Heart left ventricle (tissue), 13 donors: ENCODE data around the gene FAM156A.
"Not testable (repeated sequence)": the region's sequence is repeated elsewhere in the genome, so short reads cannot be mapped to it uniquely, and the experiment has no call there.

Experiments
- CTCF ChIP-seq, 12 donors: fragments of 200-600 bp; sonication (generic) in 4 of 12; IDR thresholded peaks; one replicate each; pipeline versions ENCODE4 v1.5.0 to v1.8.0; 2018 to 2022; ENCODE audit warnings: antibody characterized with exemption in 12 of 12, mild to moderate bottlenecking in 5 of 12
- POLR2A ChIP-seq, 2 donors: fragments of 450-650 bp; IDR thresholded peaks; one replicate each; pipeline ENCODE4 v1.6.1; 2017; ENCODE audit warnings: antibody characterized with exemption in 2 of 2, mild to moderate bottlenecking in 2 of 2, moderate library complexity in 2 of 2
- donor health status: ischemic (EF 13 %, LVEDD 7.1; RV severe dilation, severe dysfunction).
- donor health status: DM: no; HTN: yes; CAD: no.
- donor health status: DM: no; HTN: no; CAD: no.
- donor health status: ischemic (EF 25% LVEDD 6.9; RV normal size, moderate dysfunction).
- donor health status: ischemic (EF 25% LVEDD 5.7; RV mildly dilated, moderate dysfunction).
- donor health status: ischemic (EF 35%, LVEDD 5.7; RV mildly dilated, moderate dysfunction).
- donor health status: nonischemic (EF 11% LVEDD 7.7; RV severe dilation, severe dysfunction).
- donor health status: DM: yes; HTN: yes; CAD: no.
- donor health status: PGD.
- donor health status: ischemic (EF 29% LVEDD 5.4; RV normal size, mild dysfunction).
- donor health status: nonischemic (EF 23%, LVEDD 6.1; RV moderate dilation, normal function).

GRCh38 chrX:52935470-52935784 is 22.9 kb downstream of the FAM156A start:
- not testable (repeated sequence) for TF ChIP-seq CTCF, POLR2A (IDR thresholded peaks at IDR 0.05)
